ENCODE data around the gene BMP3. TPM values are rescaled to one million over a fixed set of nuclear protein-coding genes. Genes with fewer than 3 reads are reported as not detected.

The BMP3 gene
- total and polyA plus RNA-seq, 4 experiments from 2014 or later, result not detected

DNA sequence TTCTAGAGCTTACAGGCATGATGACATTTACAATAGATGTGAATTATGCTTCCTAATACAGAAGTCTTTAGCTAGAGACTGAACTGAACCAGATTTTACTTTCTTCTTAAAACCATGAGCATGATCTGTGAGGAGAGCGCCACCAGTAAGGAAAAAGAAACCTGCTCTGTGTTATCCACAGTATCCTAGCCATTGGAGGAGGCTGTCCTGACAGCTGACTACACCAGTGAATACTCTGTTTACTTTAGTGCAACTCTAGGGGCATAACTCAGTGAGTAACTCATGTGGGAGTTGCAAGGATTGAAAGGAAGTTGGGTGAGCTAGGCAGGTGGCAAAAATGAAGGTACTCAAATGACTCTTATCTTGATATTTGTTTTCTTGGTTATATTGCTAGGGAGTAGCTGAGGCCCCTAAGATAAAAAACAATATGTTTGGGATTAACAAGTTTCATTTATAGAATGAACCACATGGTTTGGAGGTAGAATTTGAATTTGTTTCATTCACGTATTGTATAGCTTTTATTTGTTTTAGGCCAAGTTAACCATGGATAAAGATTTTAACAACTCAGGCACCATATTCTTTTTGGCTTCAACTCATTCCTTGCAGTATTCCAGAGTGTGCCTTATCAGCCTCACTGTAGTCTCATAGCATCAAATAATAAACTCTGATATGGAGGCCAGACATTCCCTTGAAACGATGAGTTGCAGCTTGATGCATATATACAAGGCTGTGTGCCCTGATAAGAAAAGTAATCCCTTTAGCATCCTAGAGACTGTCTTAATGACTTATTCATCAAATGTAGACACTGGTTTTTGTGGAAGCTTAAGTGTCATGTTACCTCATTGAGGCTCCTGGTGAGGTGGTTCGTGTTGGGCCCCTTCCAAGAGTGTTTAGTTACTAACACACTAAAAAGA lies 2.5 kb downstream of the BMP3 start:
- POLR2A ChIA-PET (ENCODE audit: partially characterized antibody), result no interaction called here
- no peak overlapping the region for H3K4me3 Mint-ChIP-seq
- peaks cover 6 to 21% (median 16%) of the 10 kb centered on the region in 4 donors for H3K4me1 Mint-ChIP-seq
- CTCF ChIA-PET (ENCODE audit: partially characterized antibody), result interaction anchor here (0.6 to 1.6 kb wide), 4 partner anchors 8 to 670 kb away, joined by 3 to 4 read pairs (median 3); no protein-coding TSS in a partner anchor
- H3K4me1 ChIP-seq (ENCODE audit: insufficient read depth, low read length), result peaks cover 3% of the 10 kb centered on the region
- H3K9me3 Mint-ChIP-seq, result no peaks in the 10 kb centered on the region
- H3K4me3 ChIP-seq (ENCODE audit: low read length in 2 of 2), result no peak overlapping the region
- H3K27ac ChIP-seq (ENCODE audit: low read depth, low read length), result no peak overlapping the region
- no peaks in the 10 kb centered on the region for H3K36me3 Mint-ChIP-seq
- no peaks in the 10 kb centered on the region for H3K9me3 ChIP-seq (ENCODE audit: control insufficient read depth in 1 of 2, low read length in 2 of 2)
- no peak for DNase-seq
- H3K27me3 ChIP-seq (ENCODE audit: insufficient read depth, low read length), result peaks cover 7% of the 10 kb centered on the region
- intact Hi-C loops (cut with micrococcal nuclease), result no loop called here
- H3K27ac Mint-ChIP-seq, result no peak overlapping the region
- no peaks in the 10 kb centered on the region for H3K36me3 ChIP-seq (ENCODE audit: insufficient read depth, low read length)
- peaks cover 43 to 46% of the 10 kb centered on the region in 2 donors for H3K27me3 Mint-ChIP-seq

DNA sequence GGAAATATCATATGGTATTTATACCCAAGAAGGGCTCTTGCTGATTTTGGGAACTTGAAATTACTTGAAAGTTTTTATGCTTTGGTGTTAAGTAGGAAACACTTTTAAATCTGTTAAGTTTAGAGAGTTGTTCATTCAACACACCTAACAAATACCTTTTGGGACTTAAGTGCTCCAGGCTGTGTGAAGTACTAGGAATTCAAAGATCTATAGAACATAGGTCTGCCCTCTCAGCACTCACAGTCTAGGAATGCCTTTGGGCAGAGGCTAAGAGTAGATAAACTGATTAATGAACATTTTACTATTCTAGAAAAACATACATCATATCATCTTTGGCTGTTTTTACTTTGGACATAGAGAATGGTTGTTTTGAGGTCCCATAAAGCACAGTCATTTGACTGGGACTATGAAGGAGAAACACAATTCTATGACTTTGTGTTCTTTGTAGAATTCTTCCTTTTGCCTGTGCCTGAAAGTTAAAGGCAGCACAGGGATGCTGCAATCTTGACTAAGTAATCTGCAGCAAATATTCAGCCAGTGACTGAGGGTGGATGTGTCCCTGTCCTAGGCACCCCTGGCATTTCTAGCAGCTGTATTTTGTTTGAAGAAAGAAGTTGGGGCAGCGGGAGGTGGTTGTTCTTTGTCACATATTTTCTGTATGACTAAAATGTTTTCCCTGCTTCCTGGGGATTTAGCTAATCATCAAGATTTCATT lies 8.3 kb downstream of the BMP3 start:
- no peaks in the 10 kb centered on the region for H3K4me1 ChIP-seq (ENCODE audit: insufficient read depth, low read length)
- Mint-ChIP-seq H3K27me3 (peaks cover 13 to 14% of the 10 kb centered on the region in 2 donors), H3K4me3 (no peak overlapping the region), H3K9me3 (no peaks in the 10 kb centered on the region), H3K36me3 (no peaks in the 10 kb centered on the region), H3K4me1 (no peaks in the 10 kb centered on the region), H3K27ac (no peak overlapping the region)
- H3K4me3 ChIP-seq (ENCODE audit: low read length in 2 of 2), result no peak overlapping the region
- H3K9me3 ChIP-seq (ENCODE audit: control insufficient read depth in 1 of 2, low read length in 2 of 2), result no peaks in the 10 kb centered on the region
- no peaks in the 10 kb centered on the region for H3K27me3 ChIP-seq (ENCODE audit: insufficient read depth, low read length)
- H3K36me3 ChIP-seq (ENCODE audit: insufficient read depth, low read length), result no peaks in the 10 kb centered on the region
- intact Hi-C loops (cut with micrococcal nuclease), result no loop called here
- ChIA-PET POLR2A (ENCODE audit: partially characterized antibody) (no interaction called here), CTCF (ENCODE audit: partially characterized antibody) (interaction anchor here (0.8 to 11.1 kb wide), 13 partner anchors 13 to 676 kb away, joined by 3 to 150 read pairs (median 5); no protein-coding TSS in a partner anchor)
- H3K27ac ChIP-seq (ENCODE audit: low read depth, low read length), result no peak overlapping the region
- no peak for DNase-seq

DNA sequence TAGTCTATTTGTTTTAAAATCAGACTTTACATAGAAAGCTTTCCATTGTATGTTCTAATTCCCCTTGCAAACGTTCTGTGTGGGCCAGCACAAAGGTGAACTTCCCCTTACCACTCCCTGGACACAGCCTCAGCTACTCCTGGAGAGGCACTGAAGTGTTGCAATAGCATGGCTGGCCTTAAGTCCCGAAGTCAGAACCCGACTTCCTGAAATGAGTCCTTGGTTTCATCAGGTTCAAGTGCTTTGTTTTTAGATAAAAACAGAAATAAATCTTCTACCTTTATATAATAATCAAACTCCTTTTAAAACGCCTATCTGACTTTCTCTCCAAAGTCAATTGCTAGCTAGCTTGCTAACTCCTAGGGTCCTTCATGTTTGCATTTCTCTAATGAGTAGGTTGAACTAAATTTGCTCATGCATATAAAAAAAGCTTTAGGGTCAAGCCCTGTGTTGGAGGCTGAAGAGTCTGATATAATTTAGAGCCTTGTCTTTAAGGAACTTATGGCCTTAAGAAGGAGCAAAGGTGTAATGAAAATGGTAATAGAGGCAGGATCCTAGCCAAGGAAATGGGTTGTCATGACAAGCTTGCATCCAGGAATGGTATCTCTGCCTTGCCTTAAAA lies 9.0 kb downstream of the BMP3 start:
- Histone ChIP-seq H3K36me3 (ENCODE audit: insufficient read depth, low read length) (no peaks in the 10 kb centered on the region), H3K9me3 (ENCODE audit: control insufficient read depth in 1 of 2, low read length in 2 of 2) (no peaks in the 10 kb centered on the region), H3K4me1 (ENCODE audit: insufficient read depth, low read length) (no peaks in the 10 kb centered on the region), H3K27me3 (ENCODE audit: insufficient read depth, low read length) (no peaks in the 10 kb centered on the region), H3K27ac (ENCODE audit: low read depth, low read length) (no peak overlapping the region), H3K4me3 (ENCODE audit: low read length in 2 of 2) (no peak overlapping the region)
- Mint-ChIP-seq H3K4me3 (no peak overlapping the region), H3K9me3 (no peaks in the 10 kb centered on the region), H3K4me1 (no peaks in the 10 kb centered on the region), H3K27ac (no peak overlapping the region), H3K36me3 (no peaks in the 10 kb centered on the region), H3K27me3 (peaks cover 10 to 11% of the 10 kb centered on the region in 2 donors)
- DNase-seq, result no peak
- POLR2A ChIA-PET (ENCODE audit: partially characterized antibody), result no interaction called here
- CTCF ChIA-PET (ENCODE audit: partially characterized antibody), result interaction anchor here (0.8 to 11.1 kb wide), 19 partner anchors 10 to 687 kb away, joined by 3 to 150 read pairs (median 4); no protein-coding TSS in a partner anchor
- intact Hi-C loops (cut with micrococcal nuclease), result no loop called here

DNA sequence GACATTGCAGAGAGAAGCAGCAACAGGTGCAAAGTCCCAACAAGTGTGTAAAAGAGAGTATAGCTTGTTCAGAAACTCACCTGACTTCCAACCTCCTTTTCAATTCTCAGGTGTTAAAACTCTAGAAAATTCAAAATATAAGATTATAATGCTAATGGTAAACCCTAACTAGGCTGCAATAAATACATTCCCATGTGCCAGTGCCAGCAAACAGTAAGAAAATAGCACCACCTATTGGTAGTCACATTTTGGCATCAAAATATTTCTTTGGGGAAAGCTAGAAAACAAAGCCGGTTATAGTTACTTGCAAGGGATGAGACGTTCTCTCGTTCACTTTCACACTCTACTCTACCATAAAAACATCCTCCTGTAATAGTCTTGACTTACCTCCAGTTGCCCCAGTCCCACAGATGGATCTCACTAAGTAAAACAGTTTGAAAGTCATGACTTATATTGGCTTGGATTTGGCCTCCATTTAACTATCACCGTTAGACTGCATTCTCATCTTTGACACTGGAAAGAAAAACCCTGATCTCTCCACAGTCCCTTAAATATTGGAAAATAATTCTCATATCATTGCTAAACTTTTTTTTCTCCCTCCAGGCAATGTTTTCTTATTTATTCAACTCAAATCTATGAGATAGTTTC lies 9.6 kb downstream of the BMP3 start:
- Histone ChIP-seq H3K36me3 (ENCODE audit: insufficient read depth, low read length) (no peaks in the 10 kb centered on the region), H3K4me3 (ENCODE audit: low read length in 2 of 2) (no peak overlapping the region), H3K27me3 (ENCODE audit: insufficient read depth, low read length) (no peaks in the 10 kb centered on the region), H3K27ac (ENCODE audit: low read depth, low read length) (no peak overlapping the region), H3K4me1 (ENCODE audit: insufficient read depth, low read length) (no peaks in the 10 kb centered on the region), H3K9me3 (ENCODE audit: control insufficient read depth in 1 of 2, low read length in 2 of 2) (no peaks in the 10 kb centered on the region)
- Mint-ChIP-seq H3K4me3 (no peak overlapping the region), H3K4me1 (no peaks in the 10 kb centered on the region), H3K9me3 (no peaks in the 10 kb centered on the region), H3K27me3 (peaks cover 13 to 14% of the 10 kb centered on the region in 2 donors), H3K36me3 (no peaks in the 10 kb centered on the region), H3K27ac (no peak overlapping the region)
- ChIA-PET POLR2A (ENCODE audit: partially characterized antibody) (no interaction called here), CTCF (ENCODE audit: partially characterized antibody) (interaction anchor here (0.7 to 11.1 kb wide), 18 partner anchors 9 to 687 kb away, joined by 3 to 150 read pairs (median 4); no protein-coding TSS in a partner anchor)
- intact Hi-C loops (cut with micrococcal nuclease), result loop anchor here (1.0 to 2.0 kb wide), 4 partner anchors 50 to 679 kb away; no protein-coding TSS in a partner anchor
- peak in 4 of 5 donors; percentile 37 to 46 (median 43) for DNase-seq

DNA sequence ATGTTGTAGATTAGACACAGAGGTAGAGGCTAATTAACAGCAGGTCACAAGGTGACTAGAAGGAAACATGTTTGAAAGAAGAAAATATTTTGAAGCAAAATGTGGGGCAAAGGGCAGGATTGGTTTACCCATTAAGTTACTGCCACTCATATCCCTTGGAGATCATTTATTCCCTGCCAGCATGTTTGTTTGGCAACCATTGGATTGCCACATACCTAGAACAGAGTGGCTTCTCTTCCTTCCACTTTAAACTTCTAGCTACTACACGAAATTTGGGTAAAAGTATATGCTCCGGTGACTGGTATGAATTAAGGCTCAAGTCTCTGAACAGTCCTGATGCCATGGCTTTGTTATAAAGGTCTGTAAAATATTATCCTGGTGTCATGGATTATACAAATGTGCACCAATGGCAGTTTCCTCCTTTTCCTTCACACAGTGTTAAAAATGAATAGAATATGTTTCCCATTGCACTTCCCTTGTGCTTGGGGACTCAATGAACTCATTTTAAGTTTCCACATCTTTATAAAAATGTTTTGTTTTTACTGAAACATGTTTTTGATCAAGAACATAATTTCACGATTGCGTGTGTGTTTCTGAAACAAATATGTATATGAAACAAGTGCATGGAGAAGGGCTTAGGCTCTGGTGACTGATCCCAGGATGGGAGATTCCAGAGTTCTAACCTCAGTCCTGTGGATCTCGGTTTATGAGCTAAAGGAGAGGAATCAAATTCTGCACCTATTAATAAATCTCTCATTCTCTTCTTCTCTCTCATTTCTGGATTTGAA lies 12.3 kb downstream of the BMP3 start:
- intact Hi-C loops (cut with micrococcal nuclease), result no loop called here
- Histone ChIP-seq H3K27ac (ENCODE audit: low read depth, low read length) (no peak overlapping the region), H3K4me3 (ENCODE audit: low read length in 2 of 2) (no peak overlapping the region), H3K27me3 (ENCODE audit: insufficient read depth, low read length) (no peaks in the 10 kb centered on the region), H3K36me3 (ENCODE audit: insufficient read depth, low read length) (no peaks in the 10 kb centered on the region), H3K4me1 (ENCODE audit: insufficient read depth, low read length) (no peaks in the 10 kb centered on the region), H3K9me3 (ENCODE audit: control insufficient read depth in 1 of 2, low read length in 2 of 2) (no peaks in the 10 kb centered on the region)
- DNase-seq, result no peak
- peaks cover 22 to 29% of the 10 kb centered on the region in 2 donors for H3K27me3 Mint-ChIP-seq
- ChIA-PET POLR2A (ENCODE audit: partially characterized antibody) (interaction anchor here (0.6 kb wide), 1 partner anchor 840 kb away, joined by 3 read pairs; no protein-coding TSS in a partner anchor), CTCF (ENCODE audit: partially characterized antibody) (interaction anchor here (11.1 kb wide), 1 partner anchor 680 kb away, joined by 150 read pairs; no protein-coding TSS in a partner anchor)
- H3K4me1 Mint-ChIP-seq, result no peaks in the 10 kb centered on the region
- no peaks in the 10 kb centered on the region for H3K9me3 Mint-ChIP-seq
- H3K4me3 Mint-ChIP-seq, result no peak overlapping the region
- H3K27ac Mint-ChIP-seq, result no peak overlapping the region
- no peaks in the 10 kb centered on the region for H3K36me3 Mint-ChIP-seq

DNA sequence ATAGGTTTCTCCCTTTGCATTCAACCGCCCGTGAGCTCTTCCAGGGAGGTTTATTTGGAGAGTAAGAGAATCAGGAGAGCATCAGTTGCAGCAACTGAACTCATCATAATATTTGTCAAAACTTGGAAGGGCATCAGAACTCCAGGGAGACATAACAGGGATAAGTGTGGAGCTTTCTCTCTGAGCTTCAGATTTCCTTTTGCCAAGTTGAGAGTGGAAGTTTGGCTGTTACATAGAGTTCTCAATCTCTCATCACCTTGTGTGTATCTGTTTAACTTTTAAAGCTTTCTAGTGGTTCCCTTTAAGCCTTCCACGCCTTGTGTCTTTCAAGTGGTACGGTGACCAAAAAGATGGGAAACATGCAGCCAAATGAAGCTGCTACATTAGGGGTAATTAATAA lies 18.8 kb downstream of the BMP3 start:
- Histone ChIP-seq H3K4me3 (ENCODE audit: low read length in 2 of 2) (no peak overlapping the region), H3K27me3 (ENCODE audit: insufficient read depth, low read length) (no peaks in the 10 kb centered on the region), H3K27ac (ENCODE audit: low read depth, low read length) (no peak overlapping the region), H3K9me3 (ENCODE audit: control insufficient read depth in 1 of 2, low read length in 2 of 2) (no peaks in the 10 kb centered on the region), H3K4me1 (ENCODE audit: insufficient read depth, low read length) (no peaks in the 10 kb centered on the region), H3K36me3 (ENCODE audit: insufficient read depth, low read length) (no peaks in the 10 kb centered on the region)
- ChIA-PET CTCF (ENCODE audit: partially characterized antibody) (interaction anchor here (0.7 to 1.8 kb wide), 6 partner anchors 9 to 687 kb away, joined by 3 to 7 read pairs (median 6); no protein-coding TSS in a partner anchor), POLR2A (ENCODE audit: partially characterized antibody) (no interaction called here)
- Mint-ChIP-seq H3K27me3 (peaks cover 20 to 24% of the 10 kb centered on the region in 2 donors), H3K36me3 (no peaks in the 10 kb centered on the region), H3K4me3 (no peak overlapping the region), H3K27ac (no peak overlapping the region), H3K9me3 (no peaks in the 10 kb centered on the region), H3K4me1 (no peaks in the 10 kb centered on the region)
- intact Hi-C loops (cut with micrococcal nuclease), result no loop called here
- DNase-seq, result no peak
